HG03045 (cell line): ENCODE data around the gene IQSEC3.

Experiments
- ATAC-seq: cut with Tn5 transposase; IDR thresholded peaks from one replicate; pipeline ENCODE4 v1.9.1; 2021; ENCODE audit warnings: mild to moderate bottlenecking, moderate library complexity; ENCODE audit not compliant: unreplicated experiment

IQSEC3 gene

GRCh38 chr12:195951-196350 is 129.4 kb downstream of the IQSEC3 start:
- no peak for ATAC-seq

- ATAC-seq = no peak
Measured at GRCh38 chr12:196436-196835, 129.9 kb downstream of the IQSEC3 start.

GRCh38 chr12:197347-197746 is 130.8 kb downstream of the IQSEC3 start:
- no peak for ATAC-seq

- ATAC-seq = no peak
Measured at GRCh38 chr12:197911-198695, 131.5 kb downstream of the IQSEC3 start.

GRCh38 chr12:198705-199104 is 132.1 kb downstream of the IQSEC3 start:
- no peak for ATAC-seq

GRCh38 chr12:201361-201760 is 134.8 kb downstream of the IQSEC3 start:
- ATAC-seq = no peak

GRCh38 chr12:202081-202731 is 135.6 kb downstream of the IQSEC3 start:
- no peak for ATAC-seq

GRCh38 chr12:203074-203461 is 136.5 kb downstream of the IQSEC3 start:
- no peak for ATAC-seq

GRCh38 chr12:203462-204260 is 137.1 kb downstream of the IQSEC3 start:
- no peak for ATAC-seq

- no peak for ATAC-seq
Measured at GRCh38 chr12:204261-204678, 137.7 kb downstream of the IQSEC3 start.

- no peak for ATAC-seq
Measured at GRCh38 chr12:205026-205425, 138.5 kb downstream of the IQSEC3 start.

GRCh38 chr12:206746-207440 is 140.3 kb downstream of the IQSEC3 start:
- ATAC-seq = no peak

GRCh38 chr12:207804-208203 is 141.2 kb downstream of the IQSEC3 start:
- no peak for ATAC-seq

- ATAC-seq = no peak
Measured at GRCh38 chr12:208813-209212, 142.2 kb downstream of the IQSEC3 start.

- no peak for ATAC-seq
Measured at GRCh38 chr12:209246-209645, 142.7 kb downstream of the IQSEC3 start.

- ATAC-seq = no peak
Measured at GRCh38 chr12:209851-210250, 143.3 kb downstream of the IQSEC3 start.

- no peak for ATAC-seq
Measured at GRCh38 chr12:210277-211141, 143.9 kb downstream of the IQSEC3 start.

- no peak for ATAC-seq
Measured at GRCh38 chr12:211142-211465, 144.5 kb downstream of the IQSEC3 start.

GRCh38 chr12:211639-212414 is 145.3 kb downstream of the IQSEC3 start:
- ATAC-seq = no peak

- no peak for ATAC-seq
Measured at GRCh38 chr12:212415-212714, 145.8 kb downstream of the IQSEC3 start.
